GM12865 (cell line): Measurements from ENCODE around the gene TMEM26.
"Not testable (repeated sequence)": the region's sequence is repeated elsewhere in the genome, so short reads cannot be mapped to it uniquely, and the experiment has no call there.

Experiments used
- DNase-seq: peaks from one replicate; pipeline ENCODE4 v3.0.0; 2010; ENCODE audit warnings: low read depth
- H3K4me3 ChIP-seq: 2 replicates; pipeline ENCODE4 v1.5.1; 2011; ENCODE audit warnings: mild to moderate bottlenecking, low read depth, low read length, control low read depth
- TF ChIP-seq, protein P1 (sequence below): IDR thresholded peaks from 2 replicates; pipeline ENCODE4 v1.5.1; 2011; ENCODE audit warnings: low read length, control low read depth, low read depth, inconsistent platforms; ENCODE audit not compliant: insufficient read depth; ENCODE audit errors: missing control alignments

The TMEM26 gene

DNA sequence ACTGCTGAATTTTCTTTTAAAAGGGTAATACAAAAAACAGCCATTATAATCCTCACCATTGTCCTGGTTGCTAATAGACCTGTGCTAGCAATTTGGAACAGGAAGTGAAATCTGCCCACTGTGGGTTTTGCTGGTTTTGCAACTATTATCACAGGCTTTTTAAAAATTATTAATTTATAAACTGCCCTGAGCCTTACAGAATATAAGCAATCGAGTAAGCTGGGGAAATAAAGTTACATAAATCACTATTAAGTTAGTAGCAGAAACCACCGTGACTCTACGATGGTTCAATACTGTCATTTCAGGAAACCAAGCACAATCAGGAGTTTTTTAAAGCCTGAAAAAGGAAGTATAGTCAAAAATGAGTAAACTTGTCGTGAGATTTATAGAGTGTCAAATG, 62.3 kb downstream of the TMEM26 start:
- DNase-seq = no peak
- TF ChIP-seq, protein P1, sequence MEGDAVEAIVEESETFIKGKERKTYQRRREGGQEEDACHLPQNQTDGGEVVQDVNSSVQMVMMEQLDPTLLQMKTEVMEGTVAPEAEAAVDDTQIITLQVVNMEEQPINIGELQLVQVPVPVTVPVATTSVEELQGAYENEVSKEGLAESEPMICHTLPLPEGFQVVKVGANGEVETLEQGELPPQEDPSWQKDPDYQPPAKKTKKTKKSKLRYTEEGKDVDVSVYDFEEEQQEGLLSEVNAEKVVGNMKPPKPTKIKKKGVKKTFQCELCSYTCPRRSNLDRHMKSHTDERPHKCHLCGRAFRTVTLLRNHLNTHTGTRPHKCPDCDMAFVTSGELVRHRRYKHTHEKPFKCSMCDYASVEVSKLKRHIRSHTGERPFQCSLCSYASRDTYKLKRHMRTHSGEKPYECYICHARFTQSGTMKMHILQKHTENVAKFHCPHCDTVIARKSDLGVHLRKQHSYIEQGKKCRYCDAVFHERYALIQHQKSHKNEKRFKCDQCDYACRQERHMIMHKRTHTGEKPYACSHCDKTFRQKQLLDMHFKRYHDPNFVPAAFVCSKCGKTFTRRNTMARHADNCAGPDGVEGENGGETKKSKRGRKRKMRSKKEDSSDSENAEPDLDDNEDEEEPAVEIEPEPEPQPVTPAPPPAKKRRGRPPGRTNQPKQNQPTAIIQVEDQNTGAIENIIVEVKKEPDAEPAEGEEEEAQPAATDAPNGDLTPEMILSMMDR = no peak

GRCh38 chr10:61389887-61390286, 63.3 kb downstream of the TMEM26 start:
- H3K4me3 ChIP-seq = no peak overlapping the region
- TF ChIP-seq, protein P1 = no peak
- DNase-seq = no peak

More for the DNA sequence above, 62.3 kb downstream of the TMEM26 start:
- H3K4me3 ChIP-seq = no peak overlapping the region

- H3K4me3 ChIP-seq, DNase-seq: not testable (repeated sequence)
Observed at GRCh38 chr10:61388986-61389385, 64.2 kb downstream of the TMEM26 start.

GRCh38 chr10:61385231-61386001, 67.8 kb downstream of the TMEM26 start:
- no peak overlapping the region for H3K4me3 ChIP-seq
- no peak for DNase-seq
- TF ChIP-seq, protein P1 = no peak

- H3K4me3 ChIP-seq, DNase-seq: not testable (repeated sequence)
Observed at GRCh38 chr10:61381153-61381552, 72.0 kb downstream of the TMEM26 start.

DNA sequence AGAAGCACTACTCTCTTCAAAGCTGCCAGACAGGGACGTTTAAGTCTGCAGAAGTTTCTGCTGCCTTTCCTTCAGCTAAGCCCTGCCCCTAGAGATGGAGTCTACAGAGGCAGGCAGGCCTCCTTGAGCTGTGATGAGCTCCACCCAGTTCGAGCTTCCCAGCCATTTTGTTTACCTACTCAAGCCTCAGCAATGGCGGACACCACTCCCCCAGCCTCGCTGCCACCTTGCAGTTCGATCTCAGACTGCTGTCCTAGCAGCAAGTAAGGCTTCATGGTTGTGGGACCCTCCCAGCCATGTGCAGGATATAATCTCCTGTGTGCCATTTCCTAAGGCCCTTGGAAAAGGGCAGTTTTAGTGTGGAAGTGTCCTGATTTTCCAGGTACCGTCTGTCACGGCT, 74.3 kb downstream of the TMEM26 start:
- TF ChIP-seq, protein P1 = no peak

GRCh38 chr10:61376908-61377368, 76.2 kb downstream of the TMEM26 start:
- DNase-seq = no peak
- TF ChIP-seq, protein P1 = no peak

More for the DNA sequence above, 74.3 kb downstream of the TMEM26 start:
- DNase-seq = no peak
- H3K4me3 ChIP-seq = no peak overlapping the region

DNA sequence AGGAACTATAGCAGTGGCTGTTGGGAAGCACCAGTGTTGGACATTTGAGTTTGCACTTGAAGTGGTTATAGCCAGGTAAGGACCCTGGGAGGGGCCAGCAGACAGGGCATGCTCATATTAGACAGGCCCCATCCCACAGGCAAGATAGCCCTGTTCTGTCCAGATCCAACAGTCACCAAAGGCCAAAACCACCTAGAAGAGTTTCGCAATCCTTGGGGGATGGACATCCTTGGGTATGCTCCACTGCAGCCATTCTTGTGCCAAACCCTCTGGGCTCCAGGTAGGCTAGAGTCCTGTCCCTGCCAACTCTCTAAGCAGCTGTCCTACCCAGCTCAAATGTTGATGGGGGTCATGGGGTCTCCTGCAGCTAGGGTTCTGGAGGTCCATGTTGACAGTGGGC, 76.8 kb downstream of the TMEM26 start:
- TF ChIP-seq, protein P1 = no peak
- H3K4me3 ChIP-seq = no peak overlapping the region
- DNase-seq = no peak

More at GRCh38 chr10:61376908-61377368, 76.2 kb downstream of the TMEM26 start:
- H3K4me3 ChIP-seq = no peak overlapping the region
